HS-5 (cell line): ENCODE data around the gene SLIT3.

Experiments
- DNase-seq: peaks from one replicate; pipeline ENCODE4 v3.0.0-alpha.2; 2012; ENCODE audit warnings: low read depth

SLIT3 gene

GRCh38 chr5:168696611-168697010 is 604.3 kb downstream of the SLIT3 start:
- no peak for DNase-seq

GRCh38 chr5:168695301-168695835 is 605.6 kb downstream of the SLIT3 start:
- DNase-seq = no peak

- no peak for DNase-seq
Observed at GRCh38 chr5:168694289-168694688, 606.6 kb downstream of the SLIT3 start.

- DNase-seq = no peak
Observed at GRCh38 chr5:168693883-168694282, 607.1 kb downstream of the SLIT3 start.

- DNase-seq = no peak
Observed at GRCh38 chr5:168693297-168693696, 607.6 kb downstream of the SLIT3 start.

- no peak for DNase-seq
Observed at GRCh38 chr5:168691891-168692290, 609.0 kb downstream of the SLIT3 start.

- no peak for DNase-seq
Observed at GRCh38 chr5:168689260-168689659, 611.7 kb downstream of the SLIT3 start.

GRCh38 chr5:168686837-168687236 is 614.1 kb downstream of the SLIT3 start:
- no peak for DNase-seq

- DNase-seq = no peak
Observed at GRCh38 chr5:168685566-168685965, 615.4 kb downstream of the SLIT3 start.

- DNase-seq = no peak
Observed at GRCh38 chr5:168683927-168684295, 617.0 kb downstream of the SLIT3 start.

- no peak for DNase-seq
Observed at GRCh38 chr5:168683247-168683926, 617.6 kb downstream of the SLIT3 start.

GRCh38 chr5:168681556-168682183 is 619.3 kb downstream of the SLIT3 start:
- DNase-seq = no peak

- no peak for DNase-seq
Observed at GRCh38 chr5:168680395-168680794, 620.5 kb downstream of the SLIT3 start.

GRCh38 chr5:168679515-168679920 is 621.4 kb downstream of the SLIT3 start:
- peak; percentile 24 for DNase-seq

- DNase-seq = no peak
Observed at GRCh38 chr5:168676501-168676900, 624.4 kb downstream of the SLIT3 start.

GRCh38 chr5:168675883-168676408 is 625.0 kb downstream of the SLIT3 start:
- no peak for DNase-seq

- no peak for DNase-seq
Observed at GRCh38 chr5:168674893-168675482, 626.0 kb downstream of the SLIT3 start.

- DNase-seq = no peak
Observed at GRCh38 chr5:168672888-168673287, 628.1 kb downstream of the SLIT3 start.

GRCh38 chr5:168672016-168672415 is 628.9 kb downstream of the SLIT3 start:
- no peak for DNase-seq

GRCh38 chr5:168670881-168671575 is 629.9 kb downstream of the SLIT3 start:
- DNase-seq = no peak

- DNase-seq = no peak
Observed at GRCh38 chr5:168669668-168670378, 631.1 kb downstream of the SLIT3 start.

GRCh38 chr5:168669156-168669555 is 631.8 kb downstream of the SLIT3 start:
- no peak for DNase-seq
